Stimulated activated CD4-positive, alpha-beta T cell treated with anti-CD3 and anti-CD28 coated beads, Interleukin-2, amount 100 ng/mL, for 48 hours (primary cell): Measurements from ENCODE around the gene PHF19.
A peak's percentile ranks its signal among the peaks of the same experiment; 100 is the strongest.

ENCODE experiments used
- DNase-seq, 2 donors: peaks; one replicate each; pipeline ENCODE4 v3.0.0-alpha.2; 2020

The PHF19 gene

GRCh38 chr9:120891245-120891883 is 14.4 kb upstream of the PHF19 start:
- DNase-seq: no peak

DNA sequence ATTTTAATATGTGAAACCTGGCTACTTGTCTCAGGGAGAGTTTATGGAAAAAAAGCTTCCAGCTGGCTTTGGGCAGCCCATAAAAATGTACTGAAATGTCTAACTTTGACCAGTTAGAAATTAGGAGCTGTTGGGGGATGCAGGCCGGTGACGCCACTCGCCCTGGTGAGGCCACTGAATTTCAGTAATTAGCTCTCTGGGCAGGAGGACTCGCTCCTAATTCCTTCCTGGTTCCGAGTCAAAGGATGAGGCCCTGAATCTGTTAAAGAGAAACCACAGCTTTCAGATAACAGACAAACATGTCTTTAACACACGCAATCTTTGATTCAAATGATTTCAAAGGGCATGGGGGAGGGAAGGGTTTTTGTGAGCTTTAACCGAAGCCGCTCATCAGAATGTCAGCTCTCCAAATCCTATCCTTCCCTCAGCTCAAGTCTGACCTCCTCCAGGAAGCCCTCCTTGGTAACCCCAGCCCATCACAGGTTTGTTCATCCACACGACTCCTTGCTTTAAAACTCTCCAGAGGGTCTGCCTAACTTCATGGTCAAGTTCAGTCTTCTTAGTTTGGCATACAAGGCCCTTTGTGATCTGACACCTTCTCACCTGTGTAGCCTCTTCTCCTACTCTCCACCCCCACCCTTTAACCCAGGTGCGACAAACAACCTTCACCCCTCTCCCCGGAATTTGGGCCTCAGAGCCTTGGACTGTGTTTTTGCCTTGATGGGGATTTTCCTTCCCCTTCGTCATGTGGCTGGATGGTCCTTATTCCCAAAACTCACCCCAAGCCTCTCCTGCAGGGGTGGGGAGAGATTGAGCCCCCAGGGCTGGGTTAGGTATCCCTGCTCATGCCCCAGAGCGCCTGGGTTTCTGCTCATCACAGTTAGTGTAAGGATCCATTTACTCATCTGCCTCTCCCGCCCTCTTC is 13.6 kb upstream of the PHF19 start:
- no peak for DNase-seq

DNA sequence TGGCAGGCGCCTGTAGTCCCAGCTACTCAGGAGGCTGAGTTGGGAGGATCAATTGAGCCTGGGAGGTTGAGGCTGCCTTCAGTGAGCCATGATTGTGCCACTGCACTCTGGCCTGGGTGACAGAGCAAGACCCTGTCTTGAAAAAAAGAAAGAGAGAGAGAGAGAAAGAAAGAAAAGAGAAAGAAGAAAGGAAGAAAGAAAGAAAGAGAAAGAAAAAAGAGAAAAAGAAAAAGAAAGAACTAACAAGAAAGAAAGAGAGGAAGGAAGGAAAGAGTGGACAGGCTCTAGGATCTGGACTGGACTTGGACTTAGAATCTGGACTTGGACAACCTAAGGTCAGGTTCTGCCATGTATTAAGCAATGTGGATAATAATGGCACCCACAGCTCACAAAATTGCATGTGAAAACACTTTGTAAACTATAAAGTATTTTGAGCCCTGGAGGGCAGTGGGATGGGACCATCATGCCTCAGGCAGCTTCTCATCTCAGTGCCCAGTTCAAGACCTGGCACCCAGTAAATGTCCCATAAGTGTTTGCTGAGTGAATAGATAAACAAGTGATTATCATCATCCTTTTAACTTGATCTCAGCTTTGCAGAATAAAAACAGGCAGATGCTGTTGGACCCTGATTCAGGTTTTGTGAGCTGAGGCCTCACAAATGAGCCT is 12.8 kb upstream of the PHF19 start:
- no peak for DNase-seq

DNA sequence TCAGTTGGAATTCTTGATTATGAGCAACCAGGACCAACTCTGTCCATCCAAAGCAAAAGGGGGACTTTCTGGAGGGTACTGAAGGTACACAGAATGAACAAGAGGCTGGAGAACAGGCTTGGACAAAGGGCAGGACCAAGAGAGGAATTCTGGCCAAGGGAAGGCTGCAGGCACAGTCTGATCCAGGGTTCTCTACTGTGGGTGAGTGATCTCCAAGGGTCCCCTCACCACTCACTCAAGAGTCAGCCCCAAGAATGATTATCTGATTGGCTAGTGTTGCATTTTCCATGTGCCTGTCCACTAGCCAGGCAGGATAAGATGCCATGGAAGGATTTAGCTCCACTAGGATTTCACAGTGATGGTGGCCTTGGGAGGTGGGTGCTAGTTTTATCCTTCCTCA is 11.6 kb upstream of the PHF19 start:
- DNase-seq: no peak

GRCh38 chr9:120886490-120886967 is 9.5 kb upstream of the PHF19 start:
- DNase-seq: no peak

GRCh38 chr9:120885958-120886357 is 9.0 kb upstream of the PHF19 start:
- no peak for DNase-seq

DNA sequence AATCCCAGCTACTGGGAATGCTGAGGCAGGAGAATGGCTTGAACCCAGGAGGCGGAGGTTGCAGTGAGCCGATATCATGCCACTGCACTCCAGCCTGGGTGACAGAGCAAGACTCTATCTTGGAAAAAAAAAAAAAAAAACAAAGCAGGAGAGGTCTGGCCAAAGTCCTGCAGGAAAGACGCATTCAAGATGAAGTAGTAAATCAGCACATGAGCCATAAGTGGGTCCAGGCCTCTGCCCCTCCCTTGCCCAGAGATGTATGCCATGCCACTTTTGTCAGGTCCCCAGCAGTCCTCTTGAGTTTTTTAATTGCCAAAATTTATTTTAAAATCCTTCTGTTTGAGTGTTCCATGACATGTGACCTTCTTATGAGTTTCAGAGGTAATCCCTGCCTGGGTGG is 8.5 kb upstream of the PHF19 start:
- no peak for DNase-seq

GRCh38 chr9:120883608-120883996 is 6.6 kb upstream of the PHF19 start:
- DNase-seq: no peak

DNA sequence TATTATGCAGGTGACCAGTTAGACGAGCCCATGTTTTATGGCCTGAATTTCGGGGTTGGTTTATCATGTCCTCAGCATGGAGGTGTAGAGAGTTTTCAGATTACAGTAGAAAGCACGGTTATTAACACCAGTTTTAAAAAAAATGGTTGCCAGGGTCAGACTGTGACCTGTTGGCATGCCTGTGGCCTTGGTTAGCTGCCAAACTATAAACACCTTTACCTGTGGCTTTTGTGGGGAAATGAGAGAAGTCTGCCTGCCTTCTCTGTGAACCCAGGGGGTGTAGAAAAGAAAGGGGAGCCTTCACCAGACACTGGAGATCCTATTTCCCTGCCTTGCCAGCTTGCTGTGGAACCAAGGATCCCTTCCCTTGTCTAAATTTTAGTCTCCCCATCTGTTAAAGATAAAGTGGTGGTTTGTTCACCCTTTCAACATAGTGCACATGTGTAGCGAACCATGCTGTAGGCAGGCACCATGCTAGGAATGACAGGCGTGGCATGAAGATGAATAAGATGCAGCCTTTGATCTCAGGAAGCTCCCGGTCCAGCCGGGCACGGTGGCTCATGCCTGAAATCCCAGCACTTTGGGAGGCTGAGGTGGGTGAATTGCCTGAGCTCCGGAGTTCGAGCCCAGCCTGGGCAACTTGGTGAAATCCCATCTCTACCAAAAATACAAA is 6.1 kb upstream of the PHF19 start:
- no peak for DNase-seq

GRCh38 chr9:120879446-120879845 is 2.5 kb upstream of the PHF19 start:
- DNase-seq: no peak

GRCh38 chr9:120878188-120879130 is 1.5 kb upstream of the PHF19 start:
- DNase-seq: no peak

GRCh38 chr9:120877276-120878034 is 467 bp upstream of the PHF19 start:
- peak; percentile 75 to 77 for DNase-seq

DNA sequence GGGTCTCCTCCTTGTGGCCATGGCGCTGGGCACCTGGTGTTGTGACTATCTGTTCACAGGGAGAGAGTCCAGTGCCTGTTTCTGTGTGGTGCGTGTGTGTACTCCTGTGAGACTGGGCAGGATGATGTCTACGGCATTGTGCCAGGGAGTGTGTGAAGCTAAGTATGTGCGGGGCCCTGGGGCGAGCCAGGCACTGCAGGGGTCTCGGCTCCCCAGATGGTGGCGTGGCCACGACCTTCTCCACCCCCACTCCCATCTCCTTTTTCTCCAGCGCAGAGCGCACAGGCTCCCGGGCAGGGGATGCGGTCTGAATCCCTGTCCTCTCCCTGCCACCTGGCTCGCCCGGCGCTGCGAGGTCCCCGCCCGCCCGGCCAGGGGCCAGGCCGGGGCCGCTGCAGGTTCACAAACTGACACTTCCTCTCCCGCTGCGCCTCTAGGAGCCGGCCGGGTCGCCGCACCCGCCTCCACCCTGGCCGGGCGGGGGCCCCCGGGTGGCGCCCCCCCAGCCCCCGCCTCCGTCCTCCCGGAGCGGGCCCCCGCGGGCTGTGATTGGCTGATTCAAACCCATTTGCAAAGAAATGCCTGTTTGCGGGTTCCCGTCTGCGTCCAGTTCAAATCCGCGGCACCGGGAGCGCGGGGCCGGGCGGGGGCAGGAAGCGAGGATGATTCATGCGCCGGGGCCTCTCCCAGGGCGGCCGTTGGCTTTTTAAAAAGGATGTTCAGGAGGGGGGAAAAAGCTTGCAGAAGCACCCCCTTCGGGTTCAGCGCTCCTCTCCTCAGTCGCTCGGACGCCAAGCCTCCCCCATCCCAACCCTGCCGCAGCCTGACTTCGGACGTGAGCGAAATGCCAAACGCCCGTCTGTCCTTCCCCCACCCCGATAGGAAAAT is 790 bp downstream of the PHF19 start:
- DNase-seq: peak; percentile 82 to 83

DNA sequence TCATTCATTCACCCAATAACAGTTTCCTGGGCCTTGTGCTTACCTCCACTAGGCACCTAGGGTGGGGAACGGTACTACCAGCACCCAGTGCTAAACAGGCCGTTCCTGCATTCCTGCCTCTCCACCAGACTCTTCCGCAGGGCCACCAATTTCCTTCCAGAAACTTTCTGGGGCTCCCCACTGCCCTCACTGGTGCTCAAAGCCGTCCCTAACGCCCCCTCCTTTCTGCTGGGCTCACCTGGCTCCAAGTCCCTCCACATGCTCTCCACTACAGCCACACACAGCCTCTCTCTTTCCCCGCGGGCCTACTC is 1.4 kb downstream of the PHF19 start:
- no peak for DNase-seq

GRCh38 chr9:120875195-120875565 is 1.8 kb downstream of the PHF19 start:
- DNase-seq: no peak

GRCh38 chr9:120874226-120875194 is 2.5 kb downstream of the PHF19 start:
- no peak for DNase-seq

DNA sequence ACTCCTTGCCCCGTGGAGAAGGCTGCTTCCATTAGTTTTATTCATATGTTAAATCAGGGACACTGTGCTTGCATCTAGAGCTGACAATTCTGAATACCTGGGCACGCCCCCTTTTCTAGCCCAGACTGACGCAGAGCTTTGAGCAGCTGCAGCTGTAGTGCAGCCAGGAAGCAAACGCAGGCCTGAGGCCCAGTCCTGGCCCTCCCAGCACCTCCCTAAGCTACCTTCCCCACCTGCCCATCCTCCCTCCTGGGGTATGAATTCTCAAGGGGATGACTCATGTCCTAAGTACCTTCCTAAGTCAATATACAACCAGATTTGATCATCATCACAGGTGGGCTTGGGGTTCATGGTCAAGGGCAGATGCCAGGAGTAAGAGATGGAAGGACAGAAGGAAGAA is 3.5 kb downstream of the PHF19 start:
- no peak for DNase-seq

DNA sequence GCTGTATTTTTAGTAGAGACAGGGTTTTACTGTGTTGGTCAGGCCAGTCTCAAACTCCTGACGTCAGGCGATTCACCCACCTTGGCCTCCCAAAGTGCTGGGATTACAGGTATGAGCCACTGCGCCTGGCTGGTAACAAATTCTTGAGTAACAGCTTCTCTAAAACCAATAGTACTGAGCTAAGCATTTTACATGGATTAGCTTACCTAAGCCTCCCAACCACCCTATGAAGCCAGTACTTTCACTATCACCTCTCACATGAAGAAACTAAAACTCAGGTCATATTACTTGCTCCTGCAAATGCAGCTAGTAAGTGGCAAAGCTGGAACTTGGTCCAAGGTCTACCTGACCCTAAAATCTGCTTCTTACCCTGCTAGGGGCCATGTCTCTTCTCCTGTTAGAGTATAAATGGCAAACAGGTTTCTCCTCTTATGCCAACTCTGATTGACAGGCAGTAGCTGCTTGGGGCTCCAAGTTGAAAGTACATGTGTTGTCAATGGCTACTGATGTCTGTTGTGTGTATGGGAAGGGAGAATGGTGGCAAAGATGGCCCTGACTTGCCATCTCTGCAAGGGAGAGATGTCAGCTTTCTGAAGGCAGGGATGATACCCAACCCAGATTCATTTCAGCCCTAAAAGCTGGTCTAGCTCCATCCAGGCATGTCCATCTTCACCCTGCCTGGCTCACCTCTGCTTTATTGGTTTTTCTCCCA is 4.0 kb downstream of the PHF19 start:
- DNase-seq: no peak
